ENCODE results near the gene HPS4. TPM values are rescaled to one million over a fixed set of nuclear protein-coding genes. Genes with fewer than 3 reads are reported as not detected.

HPS4 gene
- polyA plus RNA-seq, 2 of the 4 experiments (the other 2 are of a cell fraction) = 12.7 to 30.2 TPM

- TF ChIP-seq FOSL2 (IDR thresholded peaks at IDR 0.05) = no peak
- TF ChIP-seq FOSL2 (CRISPR knock-in tag; IDR thresholded peaks at IDR 0.05) = no peak
- no peak for TF ChIP-seq PBX3 (IDR thresholded peaks at IDR 0.05)
- no peak for TF ChIP-seq NPAS2 (CRISPR knock-in tag; IDR thresholded peaks at IDR 0.05; ENCODE audit: borderline replicate concordance)
Measured at GRCh38 chr22:26480611-26480932, 3.0 kb downstream of the HPS4 start (continued).

GRCh38 chr22:26479792-26480610 lies 3.6 kb downstream of the HPS4 start:
- Histone ChIP-seq H3K4me2 (no peak overlapping the region), H3K4me3 (no peak overlapping the region), H3K27ac (no peak overlapping the region), H3K4me1 (peaks cover 14% of the 10 kb centered on the region; the same call in 2 of the 3 replicates), H3K9me3 (no peaks in the 10 kb centered on the region)
- no peak for FAIRE-seq
- DNase-seq (ENCODE audit: low read depth in 1 of 2, low spot score in 1 of 2) = no peak
- POLR2A ChIA-PET = no interaction called here
- CTCF ChIA-PET = interaction anchor here (1.9 kb wide), 1 partner anchor 19 kb away, joined by 10 read pairs; no protein-coding TSS in a partner anchor
- ATAC-seq = no peak
- WGBS (ENCODE audit: missing lambda C conversion rate) = 83% methylated on average over 12 of the region's 12 CpGs
- TF ChIP-seq MAFK (IDR thresholded peaks at IDR 0.05; ENCODE audit: partially characterized antibody) = no peak
- no peak for TF ChIP-seq RAD21 (conservative IDR thresholded peaks at IDR 0.05 in 1 of 2, IDR thresholded peaks at IDR 0.05 in 1 of 2)
- TF ChIP-seq KDM5A (IDR thresholded peaks at IDR 0.05) = no peak
- TF ChIP-seq BHLHE40 (IDR thresholded peaks at IDR 0.05; ENCODE audit: low read depth, low read length) = no peak
- no peak for TF ChIP-seq EP300 (IDR thresholded peaks at IDR 0.05)
- no peak for TF ChIP-seq BCL3 (IDR thresholded peaks at IDR 0.05)
- TF ChIP-seq REST (IDR thresholded peaks at IDR 0.05) = no peak
- no peak for TF ChIP-seq HOXA7 (CRISPR knock-in tag; IDR thresholded peaks at IDR 0.05)
- no peak for TF ChIP-seq MYC (IDR thresholded peaks at IDR 0.05; ENCODE audit: borderline replicate concordance, low read length)
- TF ChIP-seq GATA3 (IDR thresholded peaks at IDR 0.05; ENCODE audit: borderline replicate concordance) = no peak
- TF ChIP-seq USF2 (IDR thresholded peaks at IDR 0.05) = no peak
- TF ChIP-seq ZNF302 (CRISPR knock-in tag; IDR thresholded peaks at IDR 0.05) = no peak
- no peak for TF ChIP-seq NR3C1 (IDR thresholded peaks at IDR 0.05)
- no peak for TF ChIP-seq ZC3H11A (IDR thresholded peaks at IDR 0.05)
- no peak for TF ChIP-seq HOXB13 (CRISPR knock-in tag; IDR thresholded peaks at IDR 0.05; ENCODE audit: low read depth)
- TF ChIP-seq ELK1 (IDR thresholded peaks at IDR 0.05; ENCODE audit: low read depth, low read length) = no peak
- TF ChIP-seq FOXS1 (CRISPR knock-in tag; IDR thresholded peaks at IDR 0.05) = no peak
- no peak for TF ChIP-seq ZSCAN20 (CRISPR knock-in tag; IDR thresholded peaks at IDR 0.05)

Measured in A549 (cell line).